HG03460 (cell line): ENCODE results near the gene ABHD5.

ENCODE experiments used
- ATAC-seq: cut with Tn5 transposase; IDR thresholded peaks from one replicate; pipeline ENCODE4 v1.9.1; 2021; ENCODE audit not compliant: unreplicated experiment

Gene ABHD5

GRCh38 chr3:43685921-43686320 lies 4.8 kb upstream of the ABHD5 start:
- ATAC-seq, result no peak

GRCh38 chr3:43686333-43686699 lies 4.4 kb upstream of the ABHD5 start:
- ATAC-seq, result no peak

GRCh38 chr3:43686700-43687498 lies 3.8 kb upstream of the ABHD5 start:
- no peak for ATAC-seq

- no peak for ATAC-seq
Measured at GRCh38 chr3:43687499-43687811, 3.3 kb upstream of the ABHD5 start.

- no peak for ATAC-seq
Measured at GRCh38 chr3:43688245-43688650, 2.5 kb upstream of the ABHD5 start.

GRCh38 chr3:43689166-43689565 lies 1.6 kb upstream of the ABHD5 start:
- ATAC-seq, result no peak

- no peak for ATAC-seq
Measured at GRCh38 chr3:43689766-43690399, 855 bp upstream of the ABHD5 start.

- peak; percentile 38 for ATAC-seq
Measured at GRCh38 chr3:43691120-43691995, 620 bp downstream of the ABHD5 start.

GRCh38 chr3:43692085-43692855 lies 1.5 kb downstream of the ABHD5 start:
- ATAC-seq, result no peak

GRCh38 chr3:43692971-43693370 lies 2.2 kb downstream of the ABHD5 start:
- ATAC-seq, result no peak

- no peak for ATAC-seq
Measured at GRCh38 chr3:43693594-43693993, 2.9 kb downstream of the ABHD5 start.

GRCh38 chr3:43695443-43695842 lies 4.7 kb downstream of the ABHD5 start:
- ATAC-seq, result no peak

GRCh38 chr3:43695863-43696262 lies 5.1 kb downstream of the ABHD5 start:
- ATAC-seq, result no peak

GRCh38 chr3:43696441-43696840 lies 5.7 kb downstream of the ABHD5 start:
- ATAC-seq, result no peak

- ATAC-seq, result no peak
Measured at GRCh38 chr3:43696881-43697280, 6.1 kb downstream of the ABHD5 start.

- peak; percentile 81 for ATAC-seq
Measured at GRCh38 chr3:43699864-43700263, 9.1 kb downstream of the ABHD5 start.

- ATAC-seq, result no peak
Measured at GRCh38 chr3:43704697-43705096, 14.0 kb downstream of the ABHD5 start.

- no peak for ATAC-seq
Measured at GRCh38 chr3:43706342-43706741, 15.6 kb downstream of the ABHD5 start.

- no peak for ATAC-seq
Measured at GRCh38 chr3:43707266-43707665, 16.5 kb downstream of the ABHD5 start.

- ATAC-seq, result no peak
Measured at GRCh38 chr3:43707998-43708397, 17.3 kb downstream of the ABHD5 start.

- no peak for ATAC-seq
Measured at GRCh38 chr3:43709022-43709421, 18.3 kb downstream of the ABHD5 start.
